Right lobe of liver (tissue), 4 donors: ENCODE data around the gene STRN4.

Source experiments
- POLR2A ChIP-seq: fragments of 450-650 bp; IDR thresholded peaks from one replicate; pipeline ENCODE4 v1.6.1; 2017; ENCODE audit warnings: antibody characterized with exemption, mild to moderate bottlenecking
- TF ChIP-seq, protein P1 (sequence below), 4 donors: fragments of 200-600 bp in 3 of 4; fragments of 450-650 bp in 1 of 4; IDR thresholded peaks; one replicate each; pipeline versions ENCODE4 v1.5.1 to v1.8.0; 2016 to 2022; ENCODE audit warnings: antibody characterized with exemption in 4 of 4, mild to moderate bottlenecking in 2 of 4
- donor health status: DM: no; HTN: no; CAD: no.
- donor health status: DM: no; HTN: no; CAD: no.
- donor health status: DM: no; HTN: yes; CAD: no.

DNA sequence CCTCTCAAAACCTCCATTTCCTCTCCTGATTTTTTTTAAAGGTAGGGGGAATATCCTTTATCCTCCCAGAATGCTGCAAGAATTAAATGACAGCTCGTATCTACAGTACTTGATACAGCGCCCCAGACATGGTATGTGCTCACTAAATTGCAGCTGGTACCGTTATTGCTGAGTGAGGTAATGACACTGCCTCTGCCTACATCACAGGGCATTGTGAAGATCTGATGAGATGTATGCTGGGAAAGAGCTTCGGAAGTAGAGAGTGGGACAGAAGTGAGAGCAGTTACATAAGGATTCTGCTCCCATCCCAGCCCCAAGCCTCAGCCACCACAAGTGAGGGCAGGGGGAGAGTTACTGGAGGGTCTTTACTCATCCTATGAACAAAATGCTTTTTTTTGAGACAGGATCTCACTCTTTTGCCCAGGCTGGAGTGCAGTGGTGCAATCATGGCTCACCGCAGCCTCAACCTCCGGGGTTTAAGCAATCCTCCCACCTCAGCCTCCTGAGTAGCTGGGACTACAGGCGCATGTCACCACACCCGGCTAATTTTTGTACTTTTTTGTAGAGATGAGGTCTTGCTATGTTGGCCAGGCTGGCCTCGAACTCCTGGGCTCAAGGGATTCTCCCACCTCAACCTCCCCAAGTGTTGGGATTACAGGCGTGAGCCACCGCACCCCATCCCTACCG is 2.1 kb downstream of the STRN4 start:
- TF ChIP-seq, protein P1, sequence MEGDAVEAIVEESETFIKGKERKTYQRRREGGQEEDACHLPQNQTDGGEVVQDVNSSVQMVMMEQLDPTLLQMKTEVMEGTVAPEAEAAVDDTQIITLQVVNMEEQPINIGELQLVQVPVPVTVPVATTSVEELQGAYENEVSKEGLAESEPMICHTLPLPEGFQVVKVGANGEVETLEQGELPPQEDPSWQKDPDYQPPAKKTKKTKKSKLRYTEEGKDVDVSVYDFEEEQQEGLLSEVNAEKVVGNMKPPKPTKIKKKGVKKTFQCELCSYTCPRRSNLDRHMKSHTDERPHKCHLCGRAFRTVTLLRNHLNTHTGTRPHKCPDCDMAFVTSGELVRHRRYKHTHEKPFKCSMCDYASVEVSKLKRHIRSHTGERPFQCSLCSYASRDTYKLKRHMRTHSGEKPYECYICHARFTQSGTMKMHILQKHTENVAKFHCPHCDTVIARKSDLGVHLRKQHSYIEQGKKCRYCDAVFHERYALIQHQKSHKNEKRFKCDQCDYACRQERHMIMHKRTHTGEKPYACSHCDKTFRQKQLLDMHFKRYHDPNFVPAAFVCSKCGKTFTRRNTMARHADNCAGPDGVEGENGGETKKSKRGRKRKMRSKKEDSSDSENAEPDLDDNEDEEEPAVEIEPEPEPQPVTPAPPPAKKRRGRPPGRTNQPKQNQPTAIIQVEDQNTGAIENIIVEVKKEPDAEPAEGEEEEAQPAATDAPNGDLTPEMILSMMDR (IDR thresholded peaks at IDR 0.05) = no peak
- no peak for TF ChIP-seq POLR2A
